OCI-LY3 (cell line): ENCODE data around the gene UNC5C.

Experiments used
- H2AFZ ChIP-seq: fragments of 200-600, 300-600 bp; shearing (Covaris generic); 2 replicates; pipeline ENCODE4 v1.6.0; 2014; ENCODE audit warnings: antibody characterized with exemption, low read depth, low read length
- H3K27ac ChIP-seq: fragments of 200-600, 300-600 bp; sonication (generic); 2 replicates; pipeline ENCODE4 v1.5.1; 2014; ENCODE audit warnings: mild to moderate bottlenecking, low read length, moderate library complexity, mixed read lengths
- H3K27me3 ChIP-seq: fragments of 200-600, 300-600 bp; sonication (generic); 2 replicates; pipeline ENCODE4 v1.6.1; 2014; ENCODE audit warnings: low read depth, low read length, mixed read lengths
- H3K36me3 ChIP-seq: fragments of 200-600, 300-600 bp; sonication (generic); replicated peaks from 2 replicates; pipeline ENCODE3; 2014; ENCODE audit warnings: low read depth, low read length, mixed read lengths
- H3K4me1 ChIP-seq: fragments of 300-600, 200-600 bp; sonication (generic); 2 replicates; pipeline ENCODE4 v1.6.1; 2014; ENCODE audit warnings: low read length, mixed read lengths
- H3K4me2 ChIP-seq: fragments of 200-600, 300-600 bp; sonication (generic); 2 replicates; pipeline ENCODE4 v1.6.1; 2014; ENCODE audit warnings: low read length, mixed read lengths
- H3K4me3 ChIP-seq: fragments of 300-600, 200-600 bp; sonication (generic); 2 replicates; pipeline ENCODE4 v1.5.1; 2014; ENCODE audit warnings: antibody characterized with exemption, mild to moderate bottlenecking, low read length, moderate library complexity
- H3K79me2 ChIP-seq: fragments of 300-600, 200-600 bp; shearing (Covaris generic); 2 replicates; pipeline ENCODE4 v1.6.1; 2014; ENCODE audit warnings: mild to moderate bottlenecking, low read length, mixed read lengths
- H3K9ac ChIP-seq: fragments of 300-600, 200-600 bp; shearing (Covaris generic); 2 replicates; pipeline ENCODE4 v1.6.0; 2014; ENCODE audit warnings: mild to moderate bottlenecking, low read length, moderate library complexity
- H3K9me3 ChIP-seq: fragments of 200-600, 300-600 bp; shearing (Covaris generic); 2 replicates; pipeline ENCODE4 v1.6.1; 2014; ENCODE audit warnings: low read length, mixed read lengths; ENCODE audit not compliant: insufficient read depth
- H4K20me1 ChIP-seq: fragments of 200-600, 300-600 bp; sonication (generic); 2 replicates; pipeline ENCODE4 v1.6.1; 2016; ENCODE audit warnings: low read length, mixed read lengths; ENCODE audit not compliant: insufficient read depth
- CTCF ChIP-seq: fragments of 200-600, 300-600 bp; sonication (generic); IDR thresholded peaks from 2 replicates; pipeline ENCODE4 v1.5.1; 2014; ENCODE audit warnings: antibody characterized with exemption, low read length, low read depth
- EZH2phosphoT487 ChIP-seq: fragments of 200-600 bp; shearing (Covaris generic); IDR thresholded peaks from 2 replicates; pipeline ENCODE4 v1.6.1; 2018; ENCODE audit warnings: antibody characterized with exemption, mixed run types, low read depth

The UNC5C gene

GRCh38 chr4:95505799-95506198, 43.0 kb downstream of the UNC5C start:
- no peaks in the 10 kb centered on the region for H4K20me1 ChIP-seq
- H3K9me3 ChIP-seq, result no peaks in the 10 kb centered on the region
- no peak overlapping the region for H2AFZ ChIP-seq
- H3K4me2 ChIP-seq, result no peak overlapping the region
- H3K4me1 ChIP-seq, result no peaks in the 10 kb centered on the region
- no peaks in the 10 kb centered on the region for H3K79me2 ChIP-seq
- TF ChIP-seq CTCF (no peak), EZH2phosphoT487 (no peak)
- no peak overlapping the region for H3K9ac ChIP-seq
- H3K27ac ChIP-seq, result no peak overlapping the region
- H3K27me3 ChIP-seq, result peaks cover 4% of the 10 kb centered on the region; the same call in 1 of the 2 replicates
- no peaks in the 10 kb centered on the region for H3K36me3 ChIP-seq
- no peak overlapping the region for H3K4me3 ChIP-seq

- Histone ChIP-seq H2AFZ (no peak overlapping the region), H3K9me3 (no peaks in the 10 kb centered on the region)
- TF ChIP-seq EZH2phosphoT487 (no peak), CTCF (no peak)
Observed at GRCh38 chr4:95505151-95505550, 43.6 kb downstream of the UNC5C start.

GRCh38 chr4:95504501-95504900, 44.3 kb downstream of the UNC5C start:
- H2AFZ ChIP-seq, result no peak overlapping the region
- no peaks in the 10 kb centered on the region for H3K4me1 ChIP-seq
- H3K79me2 ChIP-seq, result no peaks in the 10 kb centered on the region
- no peaks in the 10 kb centered on the region for H4K20me1 ChIP-seq
- no peak overlapping the region for H3K4me2 ChIP-seq
- no peaks in the 10 kb centered on the region for H3K27me3 ChIP-seq
- no peak overlapping the region for H3K4me3 ChIP-seq
- TF ChIP-seq CTCF (no peak), EZH2phosphoT487 (no peak)
- no peak overlapping the region for H3K27ac ChIP-seq
- no peak overlapping the region for H3K9ac ChIP-seq
- H3K9me3 ChIP-seq, result no peaks in the 10 kb centered on the region
- no peaks in the 10 kb centered on the region for H3K36me3 ChIP-seq

More at GRCh38 chr4:95505151-95505550, 43.6 kb downstream of the UNC5C start:
- H3K4me1 ChIP-seq, result no peaks in the 10 kb centered on the region
- no peaks in the 10 kb centered on the region for H4K20me1 ChIP-seq
- H3K27ac ChIP-seq, result no peak overlapping the region
- no peak overlapping the region for H3K4me3 ChIP-seq
- no peak overlapping the region for H3K4me2 ChIP-seq
- H3K36me3 ChIP-seq, result no peaks in the 10 kb centered on the region
- no peak overlapping the region for H3K9ac ChIP-seq
- H3K79me2 ChIP-seq, result no peaks in the 10 kb centered on the region
- H3K27me3 ChIP-seq, result no peaks in the 10 kb centered on the region

- H3K27me3 ChIP-seq, result no peaks in the 10 kb centered on the region
Observed at GRCh38 chr4:95500361-95500760, 48.4 kb downstream of the UNC5C start.

More at GRCh38 chr4:95500361-95500760, 48.4 kb downstream of the UNC5C start:
- H3K4me3 ChIP-seq, result no peak overlapping the region
- H3K9me3 ChIP-seq, result no peaks in the 10 kb centered on the region
- H3K9ac ChIP-seq, result no peak overlapping the region
- H3K4me2 ChIP-seq, result no peak overlapping the region
- H4K20me1 ChIP-seq, result no peaks in the 10 kb centered on the region
- H3K79me2 ChIP-seq, result no peaks in the 10 kb centered on the region
- H3K27ac ChIP-seq, result no peak overlapping the region
- no peak for TF ChIP-seq EZH2phosphoT487
- TF ChIP-seq CTCF, result no peak
- no peak overlapping the region for H2AFZ ChIP-seq
- no peaks in the 10 kb centered on the region for H3K4me1 ChIP-seq
- no peaks in the 10 kb centered on the region for H3K36me3 ChIP-seq
